NCI-H2196 (cell line): ENCODE data around the gene CLTCL1.
A peak's percentile ranks its signal among the peaks of the same experiment; 100 is the strongest.

ENCODE experiments used
- DNase-seq: peaks from one replicate; lab custom pipeline; 2025; ENCODE audit not compliant: unreplicated experiment; lab: John Stamatoyannopoulos, UW

Gene CLTCL1

DNA sequence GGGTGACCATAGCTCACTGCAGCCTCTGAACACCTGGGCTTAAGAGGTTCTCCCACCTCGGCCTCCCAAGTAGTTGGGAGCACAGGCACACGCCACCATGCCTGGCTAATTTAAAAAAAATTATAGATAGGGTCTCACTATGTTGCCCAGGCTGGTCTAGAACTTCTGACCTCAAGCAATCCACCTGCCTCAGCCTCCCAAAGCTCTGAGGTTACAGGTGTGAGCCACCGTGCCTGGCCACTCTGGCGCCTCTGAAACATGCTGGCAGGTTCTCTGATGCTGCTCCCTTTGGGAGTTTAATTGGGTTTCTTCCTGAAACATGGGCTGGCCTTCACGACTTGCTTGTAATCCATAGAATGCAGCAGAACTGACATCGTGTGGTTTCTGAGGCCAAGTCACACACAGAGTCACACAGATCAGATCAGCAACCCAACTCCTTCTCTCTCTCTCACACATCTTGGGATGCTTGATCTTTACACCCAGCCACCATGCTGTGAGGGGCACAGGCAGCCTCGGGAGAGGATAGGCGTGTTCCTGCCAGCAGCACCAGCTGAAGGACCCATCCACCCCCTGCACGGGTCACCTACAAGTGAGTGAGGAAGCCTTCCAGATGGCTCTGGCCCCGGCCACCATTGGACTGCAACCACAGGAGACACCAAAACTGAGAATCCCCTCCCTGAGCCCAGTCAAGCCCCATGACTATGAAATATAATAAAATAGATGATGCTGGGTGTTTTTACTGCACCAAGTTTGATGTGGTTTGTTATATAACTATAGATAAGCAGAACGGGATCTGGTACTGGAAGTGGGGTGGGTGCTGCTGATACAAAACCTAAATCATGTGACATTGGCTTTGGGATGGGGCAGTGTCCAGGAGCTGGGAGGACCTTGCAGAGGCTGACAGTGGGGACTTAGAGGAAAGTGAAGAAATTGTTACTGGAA is 138.3 kb downstream of the CLTCL1 start:
- no peak for DNase-seq

DNA sequence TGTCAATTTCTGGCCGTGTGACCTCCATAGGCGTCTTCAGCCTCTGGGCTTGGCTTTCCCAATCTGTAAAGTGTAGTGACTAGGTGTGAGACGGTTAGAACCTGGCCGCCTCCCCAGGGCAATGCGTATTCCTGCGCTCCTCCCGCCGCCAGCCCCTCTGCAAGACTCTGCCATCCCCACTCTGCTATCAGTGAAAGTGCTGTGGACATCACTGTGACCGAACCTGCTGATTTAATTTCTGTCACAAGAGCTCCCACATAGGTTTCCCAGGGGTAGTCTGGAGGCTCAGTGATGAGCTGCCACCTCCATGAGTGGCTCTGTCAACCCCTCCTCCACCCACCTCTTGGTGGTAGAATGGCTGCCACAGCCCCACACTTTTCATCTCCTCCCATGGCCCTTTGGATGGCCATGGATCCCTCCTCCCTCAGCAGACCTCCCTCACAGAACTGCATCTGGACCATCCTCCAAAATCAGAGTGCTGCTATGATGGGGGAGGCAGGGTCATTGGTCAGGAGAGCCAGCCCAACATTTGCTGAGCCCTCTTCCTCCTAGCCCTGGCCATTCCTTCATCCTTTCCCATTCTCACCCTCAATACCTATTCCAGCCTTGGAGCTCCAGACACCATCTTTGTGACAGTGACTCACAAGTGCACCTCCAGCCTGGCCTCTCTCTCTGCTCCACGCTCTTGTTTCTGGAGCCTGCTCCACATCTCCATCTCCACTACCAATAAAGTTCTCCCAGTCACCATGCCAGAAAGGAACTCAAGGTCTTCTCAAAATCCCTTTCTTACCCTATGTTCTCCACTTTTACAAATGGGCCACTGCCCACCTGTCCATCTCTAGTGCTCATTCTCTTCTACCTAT is 140.0 kb downstream of the CLTCL1 start:
- no peak for DNase-seq

DNA sequence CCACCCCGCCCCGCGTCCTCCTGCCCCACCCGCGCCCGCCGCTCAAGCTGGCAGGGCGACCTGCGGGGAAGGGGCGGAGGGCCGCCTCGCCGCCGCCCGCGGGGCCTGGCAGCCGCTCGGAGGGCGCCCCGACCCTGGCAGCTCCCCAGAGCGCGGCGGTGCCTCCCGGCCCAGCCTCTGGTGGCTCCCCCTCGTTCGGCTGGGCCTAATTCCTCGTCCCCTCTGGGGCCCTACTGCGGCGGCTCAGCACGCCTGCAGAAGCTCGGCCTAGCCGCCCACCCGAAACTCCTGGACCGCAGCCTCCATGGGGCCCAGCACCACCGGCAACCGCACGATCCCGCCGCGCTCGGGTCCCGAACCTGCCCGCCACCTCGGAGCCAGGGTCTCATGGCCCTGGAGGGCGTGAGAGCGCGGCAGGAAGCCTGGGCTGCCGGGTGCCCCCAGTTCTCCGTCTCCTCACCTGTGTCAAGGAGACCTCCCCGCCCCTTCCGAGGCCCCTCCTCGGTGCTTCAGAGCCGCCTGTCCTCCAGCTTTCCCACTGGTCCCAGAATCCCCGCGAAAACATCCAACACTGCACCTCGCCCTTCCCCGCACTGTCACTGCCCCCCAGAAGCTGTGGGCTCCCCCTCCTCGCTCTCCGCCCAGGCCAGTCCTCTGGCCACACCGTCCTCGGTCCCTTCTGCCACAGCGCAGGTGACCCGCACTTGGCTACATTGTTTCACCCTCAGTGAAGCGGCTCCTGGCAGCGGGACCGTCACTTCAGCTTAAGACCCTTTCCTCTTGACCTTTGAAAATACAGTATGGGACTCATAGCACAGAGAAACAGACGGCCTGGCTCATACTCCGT is 140.8 kb downstream of the CLTCL1 start:
- no peak for DNase-seq

DNA sequence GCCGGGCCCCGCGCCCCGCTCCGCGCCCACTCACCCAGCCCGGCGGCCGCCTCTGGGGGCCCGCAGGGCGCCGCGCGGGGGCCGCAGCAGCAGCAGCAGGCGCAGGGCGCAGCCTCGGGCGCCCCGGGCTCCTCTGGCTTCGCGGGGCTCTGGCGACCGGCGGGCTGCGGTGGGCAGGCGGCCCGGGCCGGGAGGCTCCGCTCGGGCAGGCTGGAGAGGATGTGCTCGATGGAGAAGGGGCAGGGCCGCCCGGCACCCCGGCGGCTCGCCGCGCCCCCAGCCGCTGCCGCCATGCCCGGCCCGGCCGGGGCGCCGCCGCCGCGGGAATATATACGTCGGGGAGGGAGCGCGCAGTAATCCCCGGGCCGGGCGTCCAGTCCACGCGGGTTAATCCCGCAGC is 141.5 kb downstream of the CLTCL1 start, which contains the start of gene GSC2:
Gene GSC2 (minus strand): TSS at position 302 of the 400 bp plus-strand sequence. CDS start 9 bp downstream, at position 293.
- DNase-seq = no peak

DNA sequence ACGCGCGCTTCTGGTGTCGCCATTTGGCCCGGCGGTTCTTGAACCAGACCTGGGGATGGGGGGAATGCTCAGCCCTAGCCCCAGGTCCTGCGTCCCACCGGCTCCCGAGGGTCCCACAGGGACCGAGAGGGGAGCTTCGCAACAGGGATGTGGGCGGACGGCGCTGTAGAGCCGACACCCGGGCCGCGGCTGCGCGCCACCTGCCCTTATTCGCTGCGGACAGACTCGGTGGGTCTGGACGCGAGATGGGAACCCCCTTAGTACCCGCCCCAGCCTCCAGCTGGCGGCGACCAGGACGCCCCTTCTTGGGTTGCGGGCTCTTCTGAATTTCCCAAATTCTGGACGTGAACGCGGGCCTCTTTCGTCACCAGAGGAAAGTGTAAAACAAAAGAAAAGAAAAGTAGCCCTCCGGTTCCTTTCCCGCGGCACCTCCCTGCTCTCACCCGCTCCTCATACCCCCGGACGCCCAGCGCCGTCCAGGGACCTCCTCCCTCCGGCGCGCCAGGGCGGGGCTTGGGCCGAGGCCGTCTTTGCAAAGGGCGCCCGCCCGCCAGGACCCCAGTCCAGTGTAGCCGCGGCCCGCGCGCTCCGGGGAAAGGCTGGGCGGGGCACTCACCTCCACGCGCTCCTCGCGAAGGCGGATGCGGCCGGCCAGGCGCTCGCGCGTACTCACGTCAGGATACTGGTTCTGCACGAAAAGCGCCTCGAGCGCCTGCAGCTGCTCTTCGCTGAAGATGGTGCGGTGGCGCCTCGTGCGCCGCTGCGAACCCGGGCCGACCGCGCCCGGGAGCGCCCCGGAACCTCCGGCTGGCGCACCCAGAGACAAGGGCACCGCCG is 142.3 kb downstream of the CLTCL1 start:
- DNase-seq = peak; percentile 41

DNA sequence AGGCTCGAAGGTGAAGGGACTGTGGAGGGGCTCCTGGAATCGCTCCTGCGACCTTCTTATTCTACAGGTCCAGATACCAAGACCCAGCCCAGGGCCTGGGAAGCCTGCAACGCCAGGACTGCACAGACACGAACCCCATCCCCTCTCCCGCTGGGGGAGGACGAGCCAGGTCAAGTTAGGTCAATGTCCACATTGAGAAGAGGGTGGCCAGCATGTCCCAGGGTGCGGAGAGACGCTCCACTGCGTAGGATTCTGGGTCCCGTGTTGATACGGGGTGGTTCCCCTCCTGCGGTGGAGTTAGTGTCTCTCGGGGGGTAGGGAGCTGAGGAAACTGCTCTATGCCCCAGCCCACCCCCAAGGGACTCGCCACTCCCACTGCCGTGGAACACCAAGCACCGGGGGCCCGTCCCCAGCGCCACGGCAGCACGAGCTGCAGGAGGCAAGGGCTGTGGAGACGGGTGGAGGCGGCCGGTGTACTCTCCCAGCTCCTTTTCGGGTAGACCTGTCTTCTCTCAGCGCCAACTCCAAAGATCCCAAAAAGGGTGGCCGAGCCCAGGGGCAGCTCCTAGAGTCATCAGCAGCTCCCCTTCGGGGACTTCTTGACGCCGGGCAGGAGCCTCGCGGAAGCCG is 143.0 kb downstream of the CLTCL1 start:
- DNase-seq = no peak

DNA sequence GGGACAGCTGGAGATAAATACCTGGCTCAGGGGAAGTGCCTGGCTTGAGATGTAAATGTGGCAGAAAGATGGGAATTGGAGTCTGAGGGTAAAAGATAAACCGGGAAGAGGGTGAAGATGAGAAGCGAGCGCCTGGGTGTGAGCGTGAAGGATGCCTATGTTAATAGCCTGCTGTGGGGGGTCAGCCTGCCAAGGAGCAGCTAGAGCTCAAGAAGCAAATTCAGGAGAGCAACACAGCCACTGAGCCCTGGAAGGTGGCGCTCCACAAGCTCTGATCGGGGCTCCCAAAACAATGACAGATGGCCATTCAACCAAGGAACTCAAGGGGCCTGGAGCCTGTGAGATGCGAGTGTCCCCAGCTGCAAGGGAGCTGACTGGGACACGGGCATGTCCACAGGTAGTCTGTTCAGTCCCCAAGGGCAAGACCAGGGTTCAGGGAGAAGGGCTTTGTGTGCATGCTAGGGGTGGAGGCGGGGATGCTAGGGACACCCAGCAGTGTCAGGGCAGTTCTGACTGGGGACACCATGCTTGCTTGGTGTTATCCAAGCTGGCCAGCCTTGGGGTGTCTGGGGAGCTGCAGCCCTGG is 144.2 kb downstream of the CLTCL1 start:
- no peak for DNase-seq

DNA sequence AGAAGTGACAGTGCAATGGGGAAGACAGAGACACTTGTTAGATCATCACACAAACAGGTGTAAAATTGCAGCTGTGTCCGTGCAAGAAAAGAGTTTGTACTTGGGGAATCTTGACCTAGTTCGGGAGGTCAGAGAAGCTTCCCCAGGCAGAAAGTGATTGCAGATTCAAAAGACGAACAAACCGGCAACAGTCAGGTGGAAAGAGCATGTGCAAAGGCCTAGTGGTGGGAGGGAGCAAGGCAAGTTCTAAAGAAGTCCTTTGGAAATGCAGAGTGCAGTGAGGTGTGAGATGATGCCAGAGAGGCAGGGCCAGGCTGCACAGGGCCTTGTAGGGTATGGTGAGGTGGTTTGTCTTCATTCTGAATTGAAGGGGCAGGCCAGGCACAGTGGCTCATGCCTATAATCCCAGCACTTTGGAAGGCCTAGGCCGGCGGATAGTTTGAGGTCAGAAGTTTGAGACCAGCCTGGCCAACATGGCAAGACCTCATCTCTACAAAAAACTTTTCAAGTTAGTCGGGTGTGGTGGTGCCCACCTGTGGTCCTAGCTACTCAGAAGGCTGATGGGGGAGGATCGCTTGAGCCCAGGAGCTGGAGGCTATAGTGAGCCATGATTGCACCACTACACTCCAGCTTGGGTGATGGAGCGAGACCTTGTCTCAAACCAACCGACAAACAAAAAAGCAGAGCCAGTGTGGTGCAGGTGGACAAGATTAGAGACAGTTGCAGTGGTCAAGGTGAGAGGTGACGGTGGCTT is 145.1 kb downstream of the CLTCL1 start:
- no peak for DNase-seq

DNA sequence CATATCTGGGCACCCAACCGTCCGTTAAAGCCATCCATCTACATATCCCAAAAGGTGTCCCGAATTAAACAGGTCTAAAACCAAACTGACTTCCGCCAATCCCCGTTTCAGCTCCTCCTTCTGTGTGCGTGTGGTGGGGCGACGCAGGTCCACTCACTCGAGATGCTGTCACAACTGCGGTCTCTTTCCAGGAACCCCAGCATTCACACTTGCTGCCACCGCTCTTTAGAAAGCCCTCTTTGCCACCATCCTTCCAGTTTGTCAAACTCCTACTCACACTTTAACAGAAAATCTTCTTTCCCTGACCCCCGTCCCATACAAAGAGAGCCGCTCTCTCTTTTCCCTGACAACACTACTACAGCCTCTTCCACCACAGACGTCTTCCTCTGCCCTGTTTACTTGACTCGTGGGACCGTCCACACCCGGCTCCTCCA is 147.5 kb downstream of the CLTCL1 start:
- no peak for DNase-seq

DNA sequence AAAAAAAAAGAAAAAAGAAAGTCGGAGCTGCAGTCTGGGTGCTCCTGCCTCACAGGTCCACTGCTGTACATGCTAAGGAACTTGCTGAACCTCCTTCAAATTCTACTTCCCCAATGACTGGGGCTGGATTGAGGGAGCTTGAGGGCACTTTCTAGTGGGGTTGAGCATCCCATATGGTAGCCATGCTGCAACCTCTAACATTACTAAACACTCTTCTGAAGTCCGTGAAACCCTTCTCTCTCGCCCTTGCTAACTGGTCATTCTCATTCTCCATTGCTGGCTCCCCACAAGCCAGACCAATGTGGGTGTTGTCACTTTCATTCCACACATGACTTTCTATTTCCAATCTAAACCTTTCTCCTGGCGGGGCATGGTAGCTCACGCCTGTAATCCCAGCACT is 148.3 kb downstream of the CLTCL1 start:
- DNase-seq = no peak

DNA sequence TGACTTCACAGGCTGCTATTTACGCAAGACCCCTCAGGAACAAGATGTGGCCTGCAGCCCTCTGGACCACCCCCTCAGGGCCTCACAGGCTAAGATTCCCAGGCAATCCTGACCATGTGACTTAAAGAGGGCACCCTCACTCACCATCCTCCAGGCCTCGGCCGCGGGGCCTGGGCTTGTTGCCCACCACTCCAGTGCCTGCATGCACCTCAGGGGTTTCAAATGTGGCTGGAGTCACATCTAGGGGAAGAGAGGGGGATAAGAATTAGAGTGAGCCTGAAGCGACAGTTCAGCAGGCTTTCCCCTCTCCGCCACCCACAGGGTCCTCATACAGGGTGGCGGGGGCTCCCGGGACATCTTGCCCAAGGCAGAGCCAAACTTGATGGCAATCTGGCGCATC is 149.1 kb downstream of the CLTCL1 start:
- DNase-seq = no peak

DNA sequence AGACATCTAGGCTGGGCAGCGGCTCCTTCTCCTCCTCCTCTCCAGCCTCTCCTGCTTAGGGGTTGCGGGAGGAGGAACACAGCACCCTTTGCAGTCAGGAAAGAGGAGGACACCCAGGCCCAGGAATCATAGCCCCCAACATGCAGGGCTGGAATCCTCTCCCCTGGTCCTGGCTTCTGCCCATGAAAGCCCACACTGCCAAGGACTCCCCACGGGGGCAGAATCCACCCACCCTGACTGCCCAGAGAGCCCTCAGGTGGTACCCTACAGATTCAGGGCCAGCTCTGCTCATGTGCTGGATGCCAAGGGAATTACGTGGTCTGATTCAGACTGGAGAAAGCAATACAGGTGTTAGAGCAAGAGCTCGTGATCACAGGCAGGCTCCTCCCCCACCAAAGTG is 151.5 kb downstream of the CLTCL1 start:
- no peak for DNase-seq

DNA sequence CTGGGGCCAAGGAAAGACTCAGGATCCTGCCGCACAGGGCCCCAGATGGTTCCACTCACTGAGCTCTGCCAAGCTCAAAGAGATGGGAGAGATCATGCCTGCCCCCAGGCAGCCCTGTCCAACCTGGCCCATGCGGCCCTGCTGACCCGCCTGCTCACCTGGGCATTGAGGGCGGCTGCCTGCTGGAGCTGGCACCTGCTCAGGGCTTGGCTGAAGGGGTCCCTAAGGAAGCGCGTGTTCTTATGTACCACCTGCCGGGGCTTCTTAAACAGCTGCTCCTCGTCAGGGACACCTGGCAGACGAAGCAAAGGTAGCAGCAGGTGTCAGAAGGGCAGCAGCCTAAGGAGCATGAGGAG is 152.5 kb downstream of the CLTCL1 start:
- DNase-seq = no peak

DNA sequence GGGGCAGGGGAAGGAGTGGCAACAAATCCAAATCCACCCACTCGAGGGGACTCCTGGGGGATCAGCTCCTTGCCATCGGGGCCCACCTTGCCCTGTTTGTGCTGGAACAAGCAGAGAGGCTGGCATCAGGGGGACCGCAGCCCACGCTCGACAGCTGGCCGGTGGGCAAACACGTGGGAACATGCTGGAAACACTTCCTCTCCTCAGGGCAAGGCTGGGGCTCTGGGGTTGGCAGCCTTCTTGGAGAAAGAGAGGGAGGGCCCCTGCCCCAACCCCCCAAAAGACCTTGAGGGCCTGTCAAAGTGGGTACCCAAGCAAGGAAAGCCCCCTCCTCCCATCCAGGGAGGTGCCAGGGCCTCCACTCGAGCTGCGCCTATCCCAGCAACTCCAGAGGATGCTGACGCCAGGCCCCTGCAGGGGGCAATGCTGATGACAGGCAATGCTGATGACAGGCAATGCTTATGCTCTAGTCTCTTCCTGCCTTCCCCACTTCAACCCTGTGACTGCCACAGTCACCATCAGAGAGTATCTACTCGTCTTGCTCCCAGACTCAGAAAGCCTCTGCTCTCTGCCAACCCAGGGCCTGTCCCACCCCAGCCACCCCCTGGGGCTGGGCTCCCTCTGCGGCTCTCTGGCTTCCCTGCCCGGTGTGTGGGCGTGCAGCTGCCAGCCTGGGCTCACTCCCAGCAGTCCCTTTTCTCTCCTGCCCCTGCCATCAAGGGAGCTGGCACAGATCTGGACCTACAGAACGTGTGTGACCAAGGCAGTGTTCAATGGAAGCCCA is 153.1 kb downstream of the CLTCL1 start:
- no peak for DNase-seq

DNA sequence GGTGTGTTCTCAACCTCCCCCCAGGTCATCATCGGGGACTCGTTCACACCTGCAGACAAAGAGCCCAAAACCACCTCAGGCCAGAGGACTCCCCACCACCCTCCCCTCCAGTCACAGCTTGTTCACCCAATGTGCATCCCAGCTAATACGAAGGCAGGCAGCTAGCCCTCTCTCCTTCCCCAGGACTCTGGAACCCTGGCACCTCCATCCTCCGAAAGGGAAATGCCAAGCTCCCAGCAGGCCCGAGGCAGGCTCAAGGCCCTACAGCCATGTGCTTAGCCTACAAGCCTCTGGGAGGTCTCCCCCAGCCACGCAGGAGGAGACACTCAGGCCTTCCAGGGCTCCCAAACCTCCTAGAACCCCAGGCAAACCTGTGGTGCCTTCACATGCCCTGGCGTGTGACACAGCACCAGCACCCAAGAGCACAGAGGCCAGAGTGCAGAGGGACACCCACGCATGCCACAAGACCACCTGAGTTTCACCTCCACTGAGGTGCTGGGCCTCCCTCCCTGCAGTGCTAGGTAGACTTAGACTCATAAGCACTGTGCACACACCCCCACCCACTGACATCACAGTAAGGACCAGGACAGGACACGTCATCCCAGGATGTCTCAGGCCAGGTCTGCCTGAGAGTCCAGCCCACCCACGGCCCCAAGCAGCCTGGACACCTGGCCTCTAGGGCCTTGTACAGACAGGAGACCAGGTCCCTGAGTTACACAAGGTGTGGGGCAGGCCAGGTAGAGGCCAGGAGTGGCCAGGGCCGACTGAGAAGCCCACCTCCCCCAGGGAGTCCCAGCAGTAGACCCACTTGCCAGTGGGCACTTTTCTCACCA is 153.9 kb downstream of the CLTCL1 start:
- DNase-seq = no peak

DNA sequence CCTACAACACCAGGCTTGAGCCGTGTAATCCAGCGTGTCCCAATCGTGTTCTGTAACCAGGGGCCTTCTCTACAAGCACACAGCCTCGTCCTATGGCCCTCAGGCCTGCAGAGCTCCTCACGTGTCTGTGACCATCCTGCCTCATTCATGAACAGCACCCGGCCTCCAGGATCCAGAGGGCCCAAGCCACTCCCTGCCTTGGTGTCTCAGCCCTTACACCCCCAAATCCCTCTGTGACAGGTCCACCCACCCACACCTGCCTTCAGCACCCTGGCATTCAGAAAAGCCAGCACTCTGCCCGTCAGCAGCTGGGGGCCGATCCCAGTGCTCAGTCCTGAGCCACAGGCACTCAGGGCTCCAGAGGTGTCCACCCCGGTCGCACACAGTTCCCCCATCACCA is 154.6 kb downstream of the CLTCL1 start:
- DNase-seq = no peak

DNA sequence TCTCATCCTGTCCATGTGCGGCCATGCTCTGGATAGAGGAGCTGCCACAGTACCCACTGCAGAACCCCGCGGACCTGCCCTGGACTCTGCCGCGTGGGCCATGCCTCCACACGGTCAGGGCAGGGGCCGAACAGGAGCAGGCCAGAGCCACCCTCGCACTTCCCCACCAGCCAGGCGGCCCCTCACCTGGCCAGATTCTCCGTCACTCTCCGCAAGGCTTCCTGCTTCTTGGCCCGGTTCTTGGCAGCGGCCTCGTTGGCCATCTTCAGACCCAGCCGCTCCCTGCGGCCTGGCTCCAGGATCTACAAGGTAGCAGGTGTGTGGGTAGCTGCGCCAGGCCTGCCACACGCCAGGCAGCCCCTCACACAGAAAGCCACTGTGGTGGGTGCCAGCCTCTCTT is 156.6 kb downstream of the CLTCL1 start:
- DNase-seq = no peak
